ENCODE results near the gene SLC35F6. TPM values are rescaled to one million over a fixed set of nuclear protein-coding genes. Genes with fewer than 3 reads are reported as not detected.

Gene SLC35F6
- polyA plus RNA-seq, 1 donor from 2014 or later, result 10.8 TPM

GRCh38 chr2:26744953-26745352 is 19.1 kb upstream of the SLC35F6 start:
- Histone ChIP-seq H3K79me2 (replicated peaks; ENCODE audit: insufficient read depth, low read length) (no peaks in the 10 kb centered on the region), H3K9me2 (ENCODE audit: insufficient read depth, low read length) (no peaks in the 10 kb centered on the region), H3K4me2 (ENCODE audit: low read length) (no peak overlapping the region), H3K9me3 (ENCODE audit: low read length) (no peaks in the 10 kb centered on the region), H3K9ac (ENCODE audit: low read length) (no peak overlapping the region), H4K20me1 (ENCODE audit: insufficient read depth) (no peaks in the 10 kb centered on the region), H3K36me3 (ENCODE audit: insufficient read depth, low read length) (no peaks in the 10 kb centered on the region), H3K4me3 (ENCODE audit: low read length) (no peak overlapping the region), H3K27ac (ENCODE audit: low read length) (no peak overlapping the region), H3K27me3 (ENCODE audit: insufficient read depth, low read depth, low read length) (no peaks in the 10 kb centered on the region), H2AFZ (ENCODE audit: low read depth, low read length) (no peak overlapping the region), H3F3A (ENCODE audit: insufficient read depth, low read length, poor library complexity, severe bottlenecking) (no peaks in the 10 kb centered on the region)
- no peak for TF ChIP-seq MXI1 (conservative IDR thresholded peaks at IDR 0.05; ENCODE audit: poor library complexity, severe bottlenecking)
- no peak for TF ChIP-seq RAD21 (conservative IDR thresholded peaks at IDR 0.05)
- no peak for TF ChIP-seq REST (IDR thresholded peaks at IDR 0.05; ENCODE audit: borderline replicate concordance)
- TF ChIP-seq POLR2AphosphoS5 (IDR thresholded peaks at IDR 0.05), result no peak
- TF ChIP-seq CTCF (IDR thresholded peaks at IDR 0.05; ENCODE audit: poor library complexity, severe bottlenecking), result no peak
- no peak for TF ChIP-seq TAF1 (IDR thresholded peaks at IDR 0.05; ENCODE audit: low read depth)
- no peak for TF ChIP-seq EP300 (conservative IDR thresholded peaks at IDR 0.05; ENCODE audit: poor library complexity, severe bottlenecking)
- no peak for TF ChIP-seq EZH2 (IDR thresholded peaks at IDR 0.05; ENCODE audit: borderline replicate concordance, insufficient read depth, low read length, poor library complexity, severe bottlenecking)
- TF ChIP-seq SMC3 (conservative IDR thresholded peaks at IDR 0.05; ENCODE audit: poor library complexity), result no peak

- Histone ChIP-seq H3K27me3 (ENCODE audit: insufficient read depth, low read depth, low read length) (no peaks in the 10 kb centered on the region), H3K27ac (ENCODE audit: low read length) (no peak overlapping the region), H3K9ac (ENCODE audit: low read length) (no peak overlapping the region), H3K4me2 (ENCODE audit: low read length) (no peak overlapping the region), H3K79me2 (replicated peaks; ENCODE audit: insufficient read depth, low read length) (no peaks in the 10 kb centered on the region), H2AFZ (ENCODE audit: low read depth, low read length) (no peak overlapping the region), H3F3A (ENCODE audit: insufficient read depth, low read length, poor library complexity, severe bottlenecking) (no peaks in the 10 kb centered on the region), H3K9me2 (ENCODE audit: insufficient read depth, low read length) (no peaks in the 10 kb centered on the region), H3K9me3 (ENCODE audit: low read length) (no peaks in the 10 kb centered on the region), H3K36me3 (ENCODE audit: insufficient read depth, low read length) (no peaks in the 10 kb centered on the region), H4K20me1 (ENCODE audit: insufficient read depth) (no peaks in the 10 kb centered on the region), H3K4me3 (ENCODE audit: low read length) (no peak overlapping the region)
- no peak for TF ChIP-seq EZH2 (IDR thresholded peaks at IDR 0.05; ENCODE audit: borderline replicate concordance, insufficient read depth, low read length, poor library complexity, severe bottlenecking)
- TF ChIP-seq EP300 (conservative IDR thresholded peaks at IDR 0.05; ENCODE audit: poor library complexity, severe bottlenecking), result no peak
- TF ChIP-seq MXI1 (conservative IDR thresholded peaks at IDR 0.05; ENCODE audit: poor library complexity, severe bottlenecking), result no peak
- TF ChIP-seq CTCF (IDR thresholded peaks at IDR 0.05; ENCODE audit: poor library complexity, severe bottlenecking), result peak; percentile 96
- TF ChIP-seq SMC3 (conservative IDR thresholded peaks at IDR 0.05; ENCODE audit: poor library complexity), result peak; percentile 95
- no peak for TF ChIP-seq TAF1 (IDR thresholded peaks at IDR 0.05; ENCODE audit: low read depth)
- TF ChIP-seq REST (IDR thresholded peaks at IDR 0.05; ENCODE audit: borderline replicate concordance), result no peak
- TF ChIP-seq RAD21 (conservative IDR thresholded peaks at IDR 0.05), result peak; percentile 95
- TF ChIP-seq POLR2AphosphoS5 (IDR thresholded peaks at IDR 0.05), result no peak
Measured at GRCh38 chr2:26745609-26746327, 18.3 kb upstream of the SLC35F6 start.
